Testis (tissue), 3 donors: ENCODE data around the gene DOCK9. TPM values are rescaled to one million over a fixed set of nuclear protein-coding genes. Genes with fewer than 3 reads are reported as not detected.

Experiments used
- DNase-seq: peaks from one replicate; pipeline ENCODE4 v3.0.0-alpha.2; 2019
- H3K27ac ChIP-seq, 2 donors: fragments of 200-600 bp; sonication (generic); one replicate each; pipeline ENCODE4 v1.5.1; 2019
- H3K27me3 ChIP-seq: fragments of 200-600 bp; sonication (generic); one replicate; pipeline ENCODE4 v1.5.1; 2019
- H3K36me3 ChIP-seq: fragments of 200-600 bp; sonication (generic); one replicate; pipeline ENCODE4 v1.5.1; 2017; ENCODE audit warnings: low read depth; ENCODE audit errors: missing control alignments
- H3K4me1 ChIP-seq: fragments of 200-600 bp; sonication (generic); one replicate; pipeline ENCODE4 v1.5.1; 2019
- H3K4me3 ChIP-seq, 2 donors: fragments of 200-600 bp; sonication (generic); one replicate each; pipeline ENCODE4 v1.5.1; 2017 to 2019
- H3K9me3 ChIP-seq: fragments of 200-600 bp; sonication (generic); one replicate; pipeline ENCODE4 v1.5.1; 2017
- POLR2A ChIP-seq: fragments of 450-650 bp; IDR thresholded peaks from one replicate; pipeline ENCODE4 v1.6.1; 2017; ENCODE audit warnings: antibody characterized with exemption, mild to moderate bottlenecking, moderate library complexity
- WGBS, 2 donors: methylation state at CpG; one replicate each; pipeline ENCODE4 v1.1.5; 2018; 5-methylcytosine and 5-hydroxymethylcytosine counted together
- intact Hi-C: fragments of 100-400 bp; cut with DNase I; formaldehyde crosslinking; loops from one replicate; pipeline ENCODE4 v1.15.1; 2023; ENCODE audit warnings: low total_unique reads
- polyA plus RNA-seq: library from polyadenylated mRNA; stranded (reverse); fragments of 350-450 nt; fragmentation: Illumina TruSeq; extraction: RNeasy Lipid Tissue Mini Kit (QIAGEN cat#74804); gene quantifications from one replicate; pipeline ENCODE4 v1.2.3, GENCODE V29; 2014; ENCODE audit warnings: low read depth, low replicate concordance; ENCODE audit not compliant: insufficient read depth
- total RNA-seq, 2 donors: library from RNA; depleted of rRNA; stranded (reverse); fragments of >200 nt; gene quantifications; one replicate each; pipeline ENCODE4 v1.2.3, GENCODE V29; 2016
- TF ChIP-seq, protein P1 (sequence below), 3 experiments: fragments of 450-650 bp in 2 of 3; fragments of 200-600 bp in 1 of 3; sonication (generic) in 1 of 3; IDR thresholded peaks; one replicate each; pipeline ENCODE4 v1.5.1; 2016 to 2019; ENCODE audit warnings: antibody characterized with exemption in 3 of 3, mild to moderate bottlenecking in 2 of 3, moderate library complexity in 1 of 3

Gene DOCK9
- total and polyA plus RNA-seq, 3 donors from 2014 or later, result 48.0 to 74.9 (median 63.4) TPM

DNA sequence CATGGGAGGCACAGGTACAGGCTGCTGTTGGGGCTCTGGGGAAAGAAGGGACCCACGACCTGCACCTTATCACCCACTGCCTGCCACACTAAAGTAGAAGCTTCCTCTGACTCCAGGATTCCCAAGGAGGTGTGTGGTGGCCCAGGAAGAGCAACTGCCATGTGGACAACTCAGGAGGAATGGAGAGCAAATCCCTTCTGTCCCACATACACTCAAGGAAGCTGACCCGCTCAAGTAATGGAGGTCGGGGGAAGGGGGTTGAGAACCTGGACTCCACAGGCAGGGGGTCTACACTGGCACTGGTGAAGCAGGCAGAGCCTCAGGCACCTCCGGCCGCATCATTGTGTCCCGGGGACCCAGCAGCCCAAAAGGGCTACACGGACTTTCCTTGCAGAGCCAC, 196.0 kb downstream of the DOCK9 start:
- 83 to 86% methylated on average over 7 of the region's 7 CpGs for WGBS, 2 donors
- intact Hi-C loops, result no loop called here
- Histone ChIP-seq H3K4me3 (no peak overlapping the region), H3K4me1 (no peaks in the 10 kb centered on the region), H3K9me3 (no peaks in the 10 kb centered on the region), H3K27me3 (no peaks in the 10 kb centered on the region), H3K27ac (no peak overlapping the region), H3K36me3 (no peaks in the 10 kb centered on the region)
- TF ChIP-seq, protein P1, sequence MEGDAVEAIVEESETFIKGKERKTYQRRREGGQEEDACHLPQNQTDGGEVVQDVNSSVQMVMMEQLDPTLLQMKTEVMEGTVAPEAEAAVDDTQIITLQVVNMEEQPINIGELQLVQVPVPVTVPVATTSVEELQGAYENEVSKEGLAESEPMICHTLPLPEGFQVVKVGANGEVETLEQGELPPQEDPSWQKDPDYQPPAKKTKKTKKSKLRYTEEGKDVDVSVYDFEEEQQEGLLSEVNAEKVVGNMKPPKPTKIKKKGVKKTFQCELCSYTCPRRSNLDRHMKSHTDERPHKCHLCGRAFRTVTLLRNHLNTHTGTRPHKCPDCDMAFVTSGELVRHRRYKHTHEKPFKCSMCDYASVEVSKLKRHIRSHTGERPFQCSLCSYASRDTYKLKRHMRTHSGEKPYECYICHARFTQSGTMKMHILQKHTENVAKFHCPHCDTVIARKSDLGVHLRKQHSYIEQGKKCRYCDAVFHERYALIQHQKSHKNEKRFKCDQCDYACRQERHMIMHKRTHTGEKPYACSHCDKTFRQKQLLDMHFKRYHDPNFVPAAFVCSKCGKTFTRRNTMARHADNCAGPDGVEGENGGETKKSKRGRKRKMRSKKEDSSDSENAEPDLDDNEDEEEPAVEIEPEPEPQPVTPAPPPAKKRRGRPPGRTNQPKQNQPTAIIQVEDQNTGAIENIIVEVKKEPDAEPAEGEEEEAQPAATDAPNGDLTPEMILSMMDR (IDR thresholded peaks at IDR 0.05), result no peak
- no peak for TF ChIP-seq POLR2A
- DNase-seq, result no peak

- no peaks in the 10 kb centered on the region for H3K27me3 ChIP-seq
- H3K9me3 ChIP-seq, result no peaks in the 10 kb centered on the region
- H3K4me1 ChIP-seq, result no peaks in the 10 kb centered on the region
- H3K4me3 ChIP-seq, result no peak overlapping the region
- 69 to 93% methylated on average over 9 to 11 of the region's 11 CpGs for whole genome bisulfite sequencing, 2 donors
- no peak for DNase-seq
- no peak overlapping the region for H3K27ac ChIP-seq
- intact Hi-C loops, result no loop called here
- no peaks in the 10 kb centered on the region for H3K36me3 ChIP-seq
- TF ChIP-seq, protein P1 (IDR thresholded peaks at IDR 0.05), result no peak
- TF ChIP-seq POLR2A, result no peak
These were observed 196.4 kb downstream of the DOCK9 start for GRCh38 chr13:98781470-98781869.

- no peak for TF ChIP-seq POLR2A
- TF ChIP-seq, protein P1 (IDR thresholded peaks at IDR 0.05), result no peak
- no peaks in the 10 kb centered on the region for H3K9me3 ChIP-seq
- H3K36me3 ChIP-seq, result no peaks in the 10 kb centered on the region
- no peak overlapping the region for H3K4me3 ChIP-seq
- no peaks in the 10 kb centered on the region for H3K4me1 ChIP-seq
- H3K27ac ChIP-seq, result no peak overlapping the region
- no peaks in the 10 kb centered on the region for H3K27me3 ChIP-seq
- WGBS, 2 donors, result 71 to 93% methylated on average over 11 of the region's 11 CpGs
- intact Hi-C loops, result no loop called here
- DNase-seq, result no peak
These were observed 196.8 kb downstream of the DOCK9 start for GRCh38 chr13:98781045-98781444.

DNA sequence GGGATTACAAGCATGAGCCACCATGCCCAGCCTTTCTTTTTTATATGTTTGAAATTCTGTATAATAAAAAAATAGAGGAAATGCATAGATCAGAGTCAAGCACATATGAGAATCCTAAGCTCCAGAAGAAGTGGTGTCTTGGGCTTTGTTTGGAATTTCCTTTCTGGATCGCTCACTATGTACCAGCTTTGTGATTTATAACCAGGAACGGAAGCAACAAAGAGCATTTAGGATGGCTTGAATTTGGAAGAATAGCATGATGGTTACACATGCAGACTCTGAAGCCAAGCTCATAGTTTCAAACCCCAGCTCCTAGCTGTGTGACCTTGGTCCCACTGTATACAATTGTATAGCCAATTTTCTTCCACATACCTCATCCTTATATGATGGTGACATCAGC, 197.4 kb downstream of the DOCK9 start:
- 59 to 73% methylated on average over 2 of the region's 2 CpGs for WGBS, 2 donors
- no peak for DNase-seq

DNA sequence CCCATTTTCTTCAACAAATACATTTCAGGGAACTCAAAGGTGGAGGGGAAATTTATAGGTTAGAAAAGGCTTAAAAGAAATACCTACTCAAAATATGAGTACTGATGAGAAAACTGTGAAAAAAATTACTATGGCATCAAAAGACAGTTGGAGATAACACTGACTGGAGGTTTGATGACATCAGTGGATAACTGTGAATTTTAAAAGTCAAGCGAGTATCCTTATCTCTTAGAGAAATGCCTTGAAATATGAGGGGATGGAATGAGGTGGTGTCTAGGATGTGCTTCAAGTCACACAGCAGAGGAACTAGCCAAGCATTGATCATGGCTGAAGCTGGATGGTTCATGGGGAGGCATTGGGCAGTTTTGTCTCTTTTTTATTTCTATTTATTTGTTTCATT, 198.2 kb downstream of the DOCK9 start:
- Histone ChIP-seq H3K36me3 (no peaks in the 10 kb centered on the region), H3K4me1 (no peaks in the 10 kb centered on the region), H3K4me3 (no peak overlapping the region), H3K27ac (no peak overlapping the region), H3K27me3 (no peaks in the 10 kb centered on the region), H3K9me3 (no peaks in the 10 kb centered on the region)
- intact Hi-C loops, result no loop called here
- no peak for DNase-seq
- WGBS, 2 donors, result 64 to 66% methylated on average over 1 of the region's 1 CpG
- no peak for TF ChIP-seq POLR2A
- TF ChIP-seq, protein P1 (IDR thresholded peaks at IDR 0.05), result no peak

More for the DNA sequence above, 197.4 kb downstream of the DOCK9 start:
- no peak for TF ChIP-seq POLR2A
- TF ChIP-seq, protein P1 (IDR thresholded peaks at IDR 0.05), result no peak
- Histone ChIP-seq H3K36me3 (no peaks in the 10 kb centered on the region), H3K9me3 (no peaks in the 10 kb centered on the region), H3K4me1 (no peaks in the 10 kb centered on the region), H3K4me3 (no peak overlapping the region), H3K27me3 (no peaks in the 10 kb centered on the region), H3K27ac (no peak overlapping the region)
- intact Hi-C loops, result no loop called here
